Kidney tubule cell (primary cell): ENCODE measurements around the gene CAMK4.
"Not testable (repeated sequence)": the region's sequence is repeated elsewhere in the genome, so short reads cannot be mapped to it uniquely, and the experiment has no call there.

Experiments
- DNase-seq: peaks from one replicate; pipeline ENCODE4 v3.0.0-alpha.2; 2018; ENCODE audit warnings: low spot score

The CAMK4 gene

GRCh38 chr5:111310711-111311620, 86.8 kb downstream of the CAMK4 start:
- no peak for DNase-seq

- no peak for DNase-seq
Observed at GRCh38 chr5:111311666-111312065, 87.5 kb downstream of the CAMK4 start.

GRCh38 chr5:111313017-111313724, 89.0 kb downstream of the CAMK4 start:
- no peak for DNase-seq

- DNase-seq: no peak
Observed at GRCh38 chr5:111320953-111321352, 96.8 kb downstream of the CAMK4 start.

- DNase-seq: no peak
Observed at GRCh38 chr5:111321376-111321775, 97.2 kb downstream of the CAMK4 start.

GRCh38 chr5:111326551-111326950, 102.4 kb downstream of the CAMK4 start:
- DNase-seq: no peak

- DNase-seq: no peak
Observed at GRCh38 chr5:111337133-111337532, 112.9 kb downstream of the CAMK4 start.

GRCh38 chr5:111337688-111338087, 113.5 kb downstream of the CAMK4 start:
- DNase-seq: no peak

GRCh38 chr5:111345731-111346130, 121.5 kb downstream of the CAMK4 start:
- DNase-seq: no peak

GRCh38 chr5:111347021-111347420, 122.8 kb downstream of the CAMK4 start:
- DNase-seq: no peak

GRCh38 chr5:111348661-111349329, 124.6 kb downstream of the CAMK4 start:
- no peak for DNase-seq

- no peak for DNase-seq
Observed at GRCh38 chr5:111349429-111349828, 125.2 kb downstream of the CAMK4 start.

- DNase-seq: no peak
Observed at GRCh38 chr5:111353035-111353434, 128.9 kb downstream of the CAMK4 start.

- not testable (repeated sequence) for DNase-seq
Observed at GRCh38 chr5:111358726-111359125, 134.5 kb downstream of the CAMK4 start.

- no peak for DNase-seq
Observed at GRCh38 chr5:111360173-111360572, 136.0 kb downstream of the CAMK4 start.

GRCh38 chr5:111364992-111365391, 140.8 kb downstream of the CAMK4 start:
- DNase-seq: peak; percentile 9

GRCh38 chr5:111366388-111366787, 142.2 kb downstream of the CAMK4 start:
- no peak for DNase-seq

GRCh38 chr5:111367115-111367514, 142.9 kb downstream of the CAMK4 start:
- DNase-seq: peak; percentile 62

- no peak for DNase-seq
Observed at GRCh38 chr5:111372799-111373198, 148.6 kb downstream of the CAMK4 start.

- no peak for DNase-seq
Observed at GRCh38 chr5:111374380-111374779, 150.2 kb downstream of the CAMK4 start.

GRCh38 chr5:111375645-111376044, 151.5 kb downstream of the CAMK4 start:
- DNase-seq: no peak

- no peak for DNase-seq
Observed at GRCh38 chr5:111377306-111377705, 153.1 kb downstream of the CAMK4 start.

- no peak for DNase-seq
Observed at GRCh38 chr5:111379391-111379816, 155.2 kb downstream of the CAMK4 start.
